Naive B cell (primary cell): ENCODE results near the gene CBX4. TPM values are rescaled to one million over a fixed set of nuclear protein-coding genes. Genes with fewer than 3 reads are reported as not detected.

ENCODE experiments used
- ATAC-seq, 2 donors: fragments of 150-1000 bp; cut with Tn5 transposase; 2 replicates each; pipeline ENCODE4 v1.10.0; 2021; ENCODE audit warnings: low read depth in 2 of 2, mild to moderate bottlenecking in 2 of 2, moderate library complexity in 2 of 2
- DNase-seq: peaks from one replicate; pipeline ENCODE4 v3.0.0; 2022
- H3K27ac Mint-ChIP-seq, 6 donors: one replicate each; pipeline ENCODE4 v1.8.0; 2020 to 2022; ENCODE audit warnings: mild to moderate bottlenecking in 6 of 6, mixed read lengths in 6 of 6, moderate library complexity in 5 of 6, inconsistent platforms in 2 of 6
- H3K27me3 Mint-ChIP-seq, 3 donors: one replicate each; pipeline ENCODE4 v1.8.0; 2021 to 2022; ENCODE audit warnings: mixed read lengths in 3 of 3, mild to moderate bottlenecking in 1 of 3
- H3K36me3 Mint-ChIP-seq, 2 donors: one replicate each; pipeline ENCODE4 v1.8.0; 2020 to 2022; ENCODE audit warnings: mixed read lengths in 2 of 2, inconsistent platforms in 1 of 2, mild to moderate bottlenecking in 1 of 2
- H3K4me1 Mint-ChIP-seq, 3 donors: one replicate each; pipeline ENCODE4 v1.8.0; 2020 to 2022; ENCODE audit warnings: mixed read lengths in 3 of 3, inconsistent platforms in 1 of 3, mild to moderate bottlenecking in 1 of 3, moderate library complexity in 1 of 3
- H3K4me3 Mint-ChIP-seq, 8 donors: one replicate each; pipeline ENCODE4 v1.8.0; 2020 to 2022; ENCODE audit warnings: mild to moderate bottlenecking in 8 of 8, mixed read lengths in 8 of 8, moderate library complexity in 8 of 8, inconsistent platforms in 2 of 8
- H3K9me3 Mint-ChIP-seq, 7 donors: one replicate each; pipeline ENCODE4 v1.8.0; 2020 to 2022; ENCODE audit warnings: mixed read lengths in 7 of 7, mild to moderate bottlenecking in 5 of 7, inconsistent platforms in 2 of 7, moderate library complexity in 1 of 7
- polyA plus RNA-seq, 6 donors: library from polyadenylated mRNA; unstranded; fragments of 300-500 nt; fragmentation: Illumina TruSeq; gene quantifications; one replicate each; pipeline ENCODE4 v1.2.3, GENCODE V29; 2021; ENCODE audit warnings: low read depth in 6 of 6

Gene CBX4
- polyA plus RNA-seq, 6 donors from 2014 or later = 3.3 to 17.1 (median 9.6) TPM

GRCh38 chr17:79835953-79836509 lies 3.2 kb downstream of the CBX4 start:
- Mint-ChIP-seq H3K4me1 (peaks cover 27 to 57% (median 32%) of the 10 kb centered on the region in 3 donors), H3K36me3 (peaks cover 0 to 10% of the 10 kb centered on the region in 2 donors), H3K4me3 (peak overlapping the region in 5 of 8 donors; percentile 6 to 100 (median 97)), H3K27me3 (peaks cover 0 to 12% (median 6%) of the 10 kb centered on the region in 3 donors), H3K27ac (no peak overlapping the region), H3K9me3 (no peaks in the 10 kb centered on the region)
- DNase-seq (no peak), ATAC-seq (no peak)

GRCh38 chr17:79835470-79835899 lies 3.8 kb downstream of the CBX4 start:
- ATAC-seq = no peak

GRCh38 chr17:79834565-79835469 lies 4.4 kb downstream of the CBX4 start:
- ATAC-seq = no peak
- no peaks in the 10 kb centered on the region for H3K9me3 Mint-ChIP-seq
- peak; percentile 21 for DNase-seq
- peaks cover 22 to 56% (median 32%) of the 10 kb centered on the region in 3 donors for H3K4me1 Mint-ChIP-seq
- H3K4me3 Mint-ChIP-seq = peak overlapping the region in 6 of 8 donors; percentile 28 to 69 (median 49)
- peaks cover 0 to 1% (median 0%) of the 10 kb centered on the region in 3 donors for H3K27me3 Mint-ChIP-seq
- peaks cover 0 to 10% of the 10 kb centered on the region in 2 donors for H3K36me3 Mint-ChIP-seq
- H3K27ac Mint-ChIP-seq = peak overlapping the region in 3 of 6 donors; percentile 41 to 62 (median 41)

More at GRCh38 chr17:79835470-79835899, 3.8 kb downstream of the CBX4 start:
- Mint-ChIP-seq H3K36me3 (peaks cover 0 to 10% of the 10 kb centered on the region in 2 donors), H3K27me3 (peaks cover 0 to 8% (median 3%) of the 10 kb centered on the region in 3 donors), H3K27ac (peak overlapping the region in 1 of 6 donors; percentile 62), H3K9me3 (no peaks in the 10 kb centered on the region), H3K4me1 (peaks cover 23 to 56% (median 32%) of the 10 kb centered on the region in 3 donors), H3K4me3 (peak overlapping the region in 2 of 8 donors; percentile 38 to 42)
- no peak for DNase-seq

GRCh38 chr17:79833744-79834564 lies 5.3 kb downstream of the CBX4 start:
- no peak for DNase-seq
- Mint-ChIP-seq H3K36me3 (peaks cover 0 to 10% of the 10 kb centered on the region in 2 donors), H3K27ac (no peak overlapping the region)

GRCh38 chr17:79833110-79833450 lies 6.2 kb downstream of the CBX4 start:
- DNase-seq (no peak), ATAC-seq (no peak)
- Mint-ChIP-seq H3K9me3 (no peaks in the 10 kb centered on the region), H3K27me3 (no peaks in the 10 kb centered on the region), H3K4me3 (no peak overlapping the region), H3K27ac (peak overlapping the region in 1 of 6 donors; percentile 47), H3K4me1 (peaks cover 18 to 60% (median 33%) of the 10 kb centered on the region in 3 donors), H3K36me3 (peaks cover 0 to 10% of the 10 kb centered on the region in 2 donors)

More at GRCh38 chr17:79833744-79834564, 5.3 kb downstream of the CBX4 start:
- peaks cover 22 to 63% (median 37%) of the 10 kb centered on the region in 3 donors for H3K4me1 Mint-ChIP-seq
- H3K27me3 Mint-ChIP-seq = no peaks in the 10 kb centered on the region
- no peak for ATAC-seq
- no peaks in the 10 kb centered on the region for H3K9me3 Mint-ChIP-seq
- H3K4me3 Mint-ChIP-seq = no peak overlapping the region

- Mint-ChIP-seq H3K4me3 (no peak overlapping the region), H3K4me1 (peaks cover 15 to 54% (median 30%) of the 10 kb centered on the region in 3 donors), H3K36me3 (peaks cover 0 to 10% of the 10 kb centered on the region in 2 donors), H3K9me3 (no peaks in the 10 kb centered on the region), H3K27me3 (peaks cover 0 to 2% (median 0%) of the 10 kb centered on the region in 3 donors), H3K27ac (peak overlapping the region in 1 of 6 donors; percentile 47)
- ATAC-seq = no peak
- no peak for DNase-seq
Measured at GRCh38 chr17:79832218-79833109, 6.8 kb downstream of the CBX4 start.

GRCh38 chr17:79831265-79832217 lies 7.7 kb downstream of the CBX4 start:
- Mint-ChIP-seq H3K36me3 (peaks cover 0 to 10% of the 10 kb centered on the region in 2 donors), H3K4me1 (peaks cover 12 to 47% (median 27%) of the 10 kb centered on the region in 3 donors), H3K27me3 (peaks cover 0 to 8% (median 3%) of the 10 kb centered on the region in 3 donors), H3K4me3 (no peak overlapping the region), H3K9me3 (no peaks in the 10 kb centered on the region), H3K27ac (no peak overlapping the region)
- ATAC-seq (no peak), DNase-seq (no peak)

- H3K9me3 Mint-ChIP-seq = no peaks in the 10 kb centered on the region
- peaks cover 19 to 51% (median 30%) of the 10 kb centered on the region in 3 donors for H3K4me1 Mint-ChIP-seq
- H3K36me3 Mint-ChIP-seq = peaks cover 0 to 10% of the 10 kb centered on the region in 2 donors
- H3K27me3 Mint-ChIP-seq = peaks cover 0 to 15% (median 9%) of the 10 kb centered on the region in 3 donors
- no peak for ATAC-seq
- no peak overlapping the region for H3K27ac Mint-ChIP-seq
- peak overlapping the region in 1 of 8 donors; percentile 33 for H3K4me3 Mint-ChIP-seq
- no peak for DNase-seq
Measured at GRCh38 chr17:79830763-79831264, 8.4 kb downstream of the CBX4 start.

- Mint-ChIP-seq H3K4me3 (peak overlapping the region in 1 of 8 donors; percentile 33), H3K27me3 (peaks cover 0 to 21% (median 12%) of the 10 kb centered on the region in 3 donors), H3K4me1 (peaks cover 21 to 49% (median 28%) of the 10 kb centered on the region in 3 donors), H3K36me3 (peaks cover 0 to 10% of the 10 kb centered on the region in 2 donors), H3K27ac (no peak overlapping the region), H3K9me3 (no peaks in the 10 kb centered on the region)
- DNase-seq (no peak), ATAC-seq (no peak)
Measured at GRCh38 chr17:79830303-79830702, 8.9 kb downstream of the CBX4 start.

GRCh38 chr17:79829457-79829856 lies 9.8 kb downstream of the CBX4 start:
- Mint-ChIP-seq H3K4me3 (no peak overlapping the region), H3K9me3 (peaks cover 0 to 2% (median 0%) of the 10 kb centered on the region in 7 donors), H3K27me3 (peaks cover 5 to 24% (median 16%) of the 10 kb centered on the region in 3 donors), H3K27ac (no peak overlapping the region), H3K4me1 (peaks cover 17 to 40% (median 24%) of the 10 kb centered on the region in 3 donors), H3K36me3 (peaks cover 0 to 6% of the 10 kb centered on the region in 2 donors)
- DNase-seq (no peak), ATAC-seq (no peak)

GRCh38 chr17:79829004-79829403 lies 10.2 kb downstream of the CBX4 start:
- H3K4me1 Mint-ChIP-seq = peaks cover 20 to 39% (median 24%) of the 10 kb centered on the region in 3 donors
- no peak overlapping the region for H3K4me3 Mint-ChIP-seq
- H3K9me3 Mint-ChIP-seq = peaks cover 0 to 4% (median 0%) of the 10 kb centered on the region in 7 donors
- peaks cover 0 to 8% of the 10 kb centered on the region in 2 donors for H3K36me3 Mint-ChIP-seq
- peaks cover 9 to 27% (median 20%) of the 10 kb centered on the region in 3 donors for H3K27me3 Mint-ChIP-seq
- no peak for DNase-seq
- peak overlapping the region in 1 of 6 donors; percentile 29 for H3K27ac Mint-ChIP-seq
- ATAC-seq = no peak
